Stimulated activated CD4-positive, alpha-beta T cell treated with anti-CD3 and anti-CD28 coated beads, Interleukin-2, amount 100 ng/mL, for 4 hours (primary cell): ENCODE measurements around the gene HLTF.

Experiments
- DNase-seq: peaks from one replicate; pipeline ENCODE4 v3.0.0-alpha.2; 2020; ENCODE audit warnings: low read depth

The HLTF gene

GRCh38 chr3:149016669-149017541 lies 69.4 kb downstream of the HLTF start:
- DNase-seq = no peak

GRCh38 chr3:149016242-149016641 lies 70.1 kb downstream of the HLTF start:
- DNase-seq = no peak

- DNase-seq = no peak
Observed at GRCh38 chr3:149015393-149015792, 70.9 kb downstream of the HLTF start.

GRCh38 chr3:149013726-149014125 lies 72.6 kb downstream of the HLTF start:
- DNase-seq = no peak

- no peak for DNase-seq
Observed at GRCh38 chr3:149011676-149012075, 74.7 kb downstream of the HLTF start.

- no peak for DNase-seq
Observed at GRCh38 chr3:149010966-149011365, 75.4 kb downstream of the HLTF start.

GRCh38 chr3:149010504-149010951 lies 75.8 kb downstream of the HLTF start:
- DNase-seq = no peak

GRCh38 chr3:149009732-149010131 lies 76.6 kb downstream of the HLTF start:
- no peak for DNase-seq

GRCh38 chr3:149007567-149008257 lies 78.6 kb downstream of the HLTF start:
- no peak for DNase-seq

- no peak for DNase-seq
Observed at GRCh38 chr3:149005416-149005815, 80.9 kb downstream of the HLTF start.

GRCh38 chr3:149004622-149005021 lies 81.7 kb downstream of the HLTF start:
- no peak for DNase-seq

GRCh38 chr3:149003653-149004305 lies 82.6 kb downstream of the HLTF start:
- no peak for DNase-seq

- DNase-seq = no peak
Observed at GRCh38 chr3:149001727-149002126, 84.6 kb downstream of the HLTF start.

GRCh38 chr3:149000206-149000745 lies 86.1 kb downstream of the HLTF start:
- no peak for DNase-seq

GRCh38 chr3:148999806-149000205 lies 86.5 kb downstream of the HLTF start:
- DNase-seq = no peak

- DNase-seq = no peak
Observed at GRCh38 chr3:148998715-148999423, 87.5 kb downstream of the HLTF start.

GRCh38 chr3:148998297-148998696 lies 88.0 kb downstream of the HLTF start:
- no peak for DNase-seq

GRCh38 chr3:148997623-148998022 lies 88.7 kb downstream of the HLTF start:
- DNase-seq = no peak

GRCh38 chr3:148992635-148993255 lies 93.6 kb downstream of the HLTF start:
- no peak for DNase-seq

GRCh38 chr3:148992027-148992634 lies 94.2 kb downstream of the HLTF start:
- DNase-seq = no peak
